Stimulated activated CD4-positive, alpha-beta T cell treated with anti-CD3 and anti-CD28 coated beads, Interleukin-12 subunit alpha, Interleukin-12 subunit beta, amount 100 ng/mL, for 48 hours (primary cell): ENCODE results near the gene GPATCH4.
"Not testable (repeated sequence)": the region's sequence is repeated elsewhere in the genome, so short reads cannot be mapped to it uniquely, and the experiment has no call there.

ENCODE experiments used
- DNase-seq, 3 donors: peaks; one replicate each; pipeline ENCODE4 v3.0.0-alpha.2; 2020; ENCODE audit warnings: low read depth in 2 of 3, low spot score in 1 of 3

The GPATCH4 gene

GRCh38 chr1:156598731-156599432 is 2.4 kb downstream of the GPATCH4 start:
- DNase-seq = no peak

GRCh38 chr1:156598125-156598524 is 3.2 kb downstream of the GPATCH4 start:
- no peak for DNase-seq

DNA sequence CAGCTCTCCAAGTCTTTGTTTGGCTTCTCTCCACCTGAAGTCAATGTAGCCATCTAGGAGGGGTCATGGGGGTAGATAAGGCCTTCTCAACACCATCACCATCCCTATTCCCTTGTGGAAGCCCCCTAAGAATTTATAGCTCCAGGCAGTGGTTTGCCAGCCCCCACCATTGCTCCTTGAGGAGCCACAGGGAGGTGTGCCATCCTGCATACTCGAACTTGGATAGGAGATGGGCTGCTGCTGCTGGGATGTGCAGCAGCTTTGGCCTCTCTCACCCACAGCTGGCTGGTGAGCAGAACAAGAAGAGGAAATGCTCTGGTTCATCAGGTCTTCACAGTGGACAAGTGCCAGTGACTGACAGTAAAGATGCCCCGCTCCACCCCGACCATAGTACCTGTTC is 4.9 kb downstream of the GPATCH4 start:
- no peak for DNase-seq

GRCh38 chr1:156595016-156595415 is 6.3 kb downstream of the GPATCH4 start:
- no peak for DNase-seq

DNA sequence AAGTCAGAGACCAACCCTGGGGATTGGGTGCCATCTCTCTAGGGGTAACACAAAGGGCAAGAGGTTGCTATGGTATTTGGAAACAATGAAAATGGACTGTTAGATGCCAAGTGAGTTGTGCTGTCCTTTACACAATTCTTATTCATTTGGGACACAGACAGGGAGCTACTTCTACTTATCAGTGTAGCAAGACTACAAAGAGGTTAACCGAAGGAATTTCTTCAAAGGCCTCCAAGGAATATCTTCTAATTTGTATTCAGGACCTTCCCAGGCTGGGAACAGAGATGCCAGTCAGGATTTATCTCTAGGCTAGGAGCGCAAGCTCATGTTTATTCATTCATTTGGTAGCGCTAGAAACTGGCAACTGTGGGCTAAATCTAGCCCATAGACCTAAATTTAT is 7.1 kb downstream of the GPATCH4 start:
- no peak for DNase-seq

DNA sequence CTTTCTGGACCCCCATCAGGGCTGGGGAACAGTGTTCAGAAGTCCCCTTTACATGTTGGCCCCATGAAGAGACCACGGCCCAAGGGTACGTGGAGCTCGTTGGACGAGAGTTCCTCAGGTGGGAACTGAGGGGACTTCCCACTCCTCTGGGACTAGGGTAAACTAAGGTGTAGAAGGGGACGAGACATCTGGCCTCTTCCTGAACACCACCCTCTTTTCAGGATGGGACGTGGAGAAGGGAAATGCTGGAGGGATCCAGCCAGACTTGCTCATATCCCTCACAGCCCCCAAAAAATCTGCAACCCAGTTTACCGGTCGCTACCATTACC is 7.7 kb downstream of the GPATCH4 start:
- no peak for DNase-seq

DNA sequence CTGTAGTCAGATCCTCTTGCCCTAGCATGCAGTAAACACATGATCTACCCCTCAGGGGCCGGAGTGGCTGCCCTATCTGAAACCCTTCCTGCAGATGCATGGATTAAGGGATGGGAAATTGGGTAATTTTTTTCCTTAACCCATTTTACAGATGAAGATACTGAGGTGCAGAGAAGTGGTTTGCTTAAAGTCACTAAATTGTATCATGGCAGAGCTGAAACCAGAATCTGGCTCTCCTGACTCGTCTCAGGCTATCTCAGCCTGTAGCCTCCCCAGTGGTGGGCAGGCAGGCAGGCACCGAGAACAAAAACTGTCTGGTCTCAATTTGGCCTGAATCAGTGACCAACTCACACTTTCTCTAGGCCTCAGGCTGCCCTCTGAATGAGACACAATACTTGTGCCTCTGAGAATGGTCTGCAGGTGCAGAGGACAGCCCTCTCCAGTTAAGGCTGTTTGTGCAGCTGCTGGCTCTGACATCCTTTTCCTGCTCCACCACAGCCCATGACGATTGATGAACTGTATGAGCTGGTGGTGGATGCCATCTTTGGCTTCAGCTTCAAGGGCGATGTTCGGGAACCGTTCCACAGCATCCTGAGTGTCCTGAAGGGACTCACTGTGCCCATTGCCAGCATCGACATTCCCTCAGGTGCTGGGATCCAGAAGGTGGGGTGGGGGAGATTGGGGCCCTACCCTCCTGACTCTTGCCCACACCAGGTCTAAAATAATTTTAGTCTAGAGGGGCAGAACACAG is 8.2 kb downstream of the GPATCH4 start:
- DNase-seq = no peak

- no peak for DNase-seq
These were observed 8.9 kb downstream of the GPATCH4 start for GRCh38 chr1:156592158-156592909.

- peak in 1 of 3 donors; percentile 65 for DNase-seq
These were observed 9.7 kb downstream of the GPATCH4 start, which contains the start of gene NAXE for GRCh38 chr1:156591432-156592157. NAXE (plus strand) TSS chr1:156591776; CDS start chr1:156591805, 29 bp downstream.

DNA sequence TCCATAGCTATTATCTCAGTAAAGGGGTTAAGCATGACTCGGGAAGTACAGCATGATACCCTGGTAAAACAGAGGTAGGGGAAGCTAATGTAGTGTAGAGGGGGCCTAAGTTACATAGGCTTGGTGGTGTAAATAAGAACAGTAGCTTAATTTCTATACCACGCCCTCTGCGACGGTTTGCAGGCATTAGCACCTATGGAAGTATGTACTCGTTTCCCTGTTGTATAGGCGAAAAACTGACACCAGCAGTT is 10.2 kb downstream of the GPATCH4 start:
- DNase-seq = no peak

- no peak for DNase-seq
These were observed 10.7 kb downstream of the GPATCH4 start for GRCh38 chr1:156590326-156591180.

DNA sequence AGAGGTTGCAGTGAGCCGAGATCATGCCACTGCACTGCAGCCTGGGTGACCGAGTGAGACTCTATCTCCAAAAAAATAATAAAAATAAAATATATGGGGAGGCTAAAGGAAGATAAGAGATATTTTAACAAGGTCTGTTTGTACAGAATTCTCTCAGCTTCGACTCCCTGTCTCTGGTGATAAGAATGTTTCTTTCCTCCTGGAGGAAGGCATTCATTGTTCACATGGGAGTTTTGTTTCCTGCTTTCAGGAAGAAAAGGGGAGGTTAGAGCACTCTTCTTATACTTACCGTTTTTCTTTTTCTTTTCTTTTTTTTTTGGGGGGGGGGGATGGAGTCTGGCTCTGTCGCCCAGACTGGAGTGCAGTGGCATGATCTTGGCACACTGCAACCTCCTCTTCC is 11.7 kb downstream of the GPATCH4 start:
- DNase-seq = no peak

- DNase-seq = not testable (repeated sequence)
These were observed 13.4 kb downstream of the GPATCH4 start for GRCh38 chr1:156587927-156588326.

GRCh38 chr1:156586892-156587477 is 14.3 kb downstream of the GPATCH4 start:
- DNase-seq = no peak

GRCh38 chr1:156586323-156586722 is 15.0 kb downstream of the GPATCH4 start:
- no peak for DNase-seq

DNA sequence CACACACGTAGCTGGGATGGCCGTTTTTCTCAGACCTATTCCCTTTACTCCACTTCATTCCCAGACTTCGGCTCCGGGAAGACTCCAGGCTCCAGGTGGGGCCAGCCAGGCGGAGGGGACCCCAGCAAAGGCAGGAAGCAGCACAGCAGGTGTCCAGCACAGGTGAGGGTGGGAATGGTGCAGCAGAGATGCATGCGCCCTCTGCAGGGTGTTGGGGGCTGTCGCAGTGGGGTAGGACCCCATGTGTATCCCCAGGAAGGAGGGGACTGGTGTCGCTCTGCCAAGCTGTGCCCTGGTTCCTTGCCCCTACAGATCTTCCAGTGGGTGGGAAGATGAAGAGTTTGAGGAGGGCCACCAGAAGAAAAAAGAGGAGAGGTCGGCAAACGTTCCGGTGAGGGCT is 16.5 kb downstream of the GPATCH4 start:
- no peak for DNase-seq

- peak; percentile 53 to 90 (median 68) for DNase-seq
These were observed 17.3 kb downstream of the GPATCH4 start for GRCh38 chr1:156583821-156584622.

DNA sequence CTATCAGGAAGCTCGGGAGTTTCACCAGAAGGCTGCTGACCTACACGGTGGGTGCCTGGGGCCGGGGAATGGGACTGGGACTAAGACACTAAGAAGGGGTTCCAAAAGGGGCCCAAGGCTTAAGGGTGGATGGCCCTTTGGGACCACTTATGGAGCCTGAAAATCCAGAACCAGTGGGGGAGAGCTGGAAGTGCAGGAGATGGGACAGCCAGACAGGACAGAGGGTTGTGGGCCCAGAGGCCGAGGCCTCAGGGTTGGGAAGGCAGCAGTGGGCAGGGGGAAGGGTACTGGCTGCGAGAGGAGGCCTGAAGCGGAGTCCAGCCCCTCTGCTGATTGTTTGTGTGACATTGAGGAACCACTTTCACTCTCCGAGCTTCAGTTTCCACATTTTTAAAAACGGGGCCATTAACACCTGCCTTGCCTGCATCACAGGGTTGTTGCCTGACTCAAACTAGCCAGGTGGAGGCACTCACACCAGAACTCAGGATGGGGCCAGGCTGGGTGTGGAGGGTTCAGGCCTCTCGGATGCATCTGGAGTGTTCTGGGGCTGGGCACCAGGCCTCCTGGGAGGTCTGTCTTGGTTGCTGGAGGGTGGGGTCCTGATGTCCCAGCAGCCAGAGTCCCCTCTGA is 18.8 kb downstream of the GPATCH4 start:
- DNase-seq = no peak
